Stomach (tissue), 4 donors: Measurements from ENCODE around the gene CTSC.
"Not testable (repeated sequence)": the region's sequence is repeated elsewhere in the genome, so short reads cannot be mapped to it uniquely, and the experiment has no call there.

Experiments
- EP300 ChIP-seq: sonication (generic); formaldehyde crosslinking; IDR thresholded peaks from one replicate; pipeline ENCODE4 v1.6.1; 2017; ENCODE audit warnings: antibody characterized with exemption
- POLR2A ChIP-seq, 4 donors: fragments of 450-650 bp; IDR thresholded peaks; one replicate each; pipeline ENCODE4 v1.6.1; 2016; ENCODE audit warnings: antibody characterized with exemption in 4 of 4, control low read depth in 2 of 4, mild to moderate bottlenecking in 1 of 4, moderate library complexity in 1 of 4
- TF ChIP-seq, protein P1 (sequence below), 7 experiments: fragments of 450-650 bp in 4 of 7; fragments of 200-600 bp in 3 of 7; sonication (generic) in 3 of 7; IDR thresholded peaks; one replicate each; pipeline ENCODE4 v1.5.1; 2016 to 2019; ENCODE audit warnings: antibody characterized with exemption in 7 of 7, control low read depth in 2 of 7, mild to moderate bottlenecking in 1 of 7

DNA sequence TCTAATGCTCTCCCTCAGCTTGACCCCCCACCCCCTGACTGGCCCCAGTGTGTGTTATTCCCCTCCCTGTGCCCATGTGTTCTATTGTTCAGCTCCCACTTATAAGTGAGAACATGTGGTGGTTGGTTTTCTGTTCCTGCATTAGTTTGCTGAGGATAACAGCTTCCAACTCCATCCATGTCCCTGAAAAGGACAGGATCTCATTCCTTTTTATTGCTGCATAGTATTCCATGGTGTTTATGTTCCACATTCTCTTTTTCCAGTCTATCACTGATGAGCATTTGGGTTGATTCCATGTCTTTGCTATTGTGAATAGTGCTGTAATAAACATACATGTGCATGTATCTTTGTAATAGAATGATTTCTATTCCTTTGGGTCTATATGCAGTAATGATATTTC is 16.1 kb downstream of the CTSC start:
- TF ChIP-seq, protein P1, sequence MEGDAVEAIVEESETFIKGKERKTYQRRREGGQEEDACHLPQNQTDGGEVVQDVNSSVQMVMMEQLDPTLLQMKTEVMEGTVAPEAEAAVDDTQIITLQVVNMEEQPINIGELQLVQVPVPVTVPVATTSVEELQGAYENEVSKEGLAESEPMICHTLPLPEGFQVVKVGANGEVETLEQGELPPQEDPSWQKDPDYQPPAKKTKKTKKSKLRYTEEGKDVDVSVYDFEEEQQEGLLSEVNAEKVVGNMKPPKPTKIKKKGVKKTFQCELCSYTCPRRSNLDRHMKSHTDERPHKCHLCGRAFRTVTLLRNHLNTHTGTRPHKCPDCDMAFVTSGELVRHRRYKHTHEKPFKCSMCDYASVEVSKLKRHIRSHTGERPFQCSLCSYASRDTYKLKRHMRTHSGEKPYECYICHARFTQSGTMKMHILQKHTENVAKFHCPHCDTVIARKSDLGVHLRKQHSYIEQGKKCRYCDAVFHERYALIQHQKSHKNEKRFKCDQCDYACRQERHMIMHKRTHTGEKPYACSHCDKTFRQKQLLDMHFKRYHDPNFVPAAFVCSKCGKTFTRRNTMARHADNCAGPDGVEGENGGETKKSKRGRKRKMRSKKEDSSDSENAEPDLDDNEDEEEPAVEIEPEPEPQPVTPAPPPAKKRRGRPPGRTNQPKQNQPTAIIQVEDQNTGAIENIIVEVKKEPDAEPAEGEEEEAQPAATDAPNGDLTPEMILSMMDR (IDR thresholded peaks at IDR 0.05), result not testable (repeated sequence)
- TF ChIP-seq POLR2A (IDR thresholded peaks at IDR 0.05); EP300: not testable (repeated sequence)
